ENCODE results near the gene RASSF5. TPM values are rescaled to one million over a fixed set of nuclear protein-coding genes. Genes with fewer than 3 reads are reported as not detected.

RASSF5 gene
- total RNA-seq, 1 experiment from 2014 or later = 1.3 TPM

GRCh38 chr1:206467915-206468314 lies 39.4 kb upstream of the RASSF5 start:
- no peak overlapping the region for H3K4me3 ChIP-seq (ENCODE audit: low read depth, low read length)
- H3K4me1 ChIP-seq = peaks cover 20% of the 10 kb centered on the region
- Mint-ChIP-seq H3K27ac (ENCODE audit: unreplicated experiment) (no peak overlapping the region), H3K4me3 (ENCODE audit: unreplicated experiment) (no peak overlapping the region), H3K27me3 (ENCODE audit: insufficient read depth, unreplicated experiment) (no peaks in the 10 kb centered on the region), H3K36me3 (ENCODE audit: insufficient read depth, unreplicated experiment) (peaks cover 4% of the 10 kb centered on the region), H3K4me1 (ENCODE audit: low read depth, unreplicated experiment) (peaks cover 23% of the 10 kb centered on the region), H3K9me3 (ENCODE audit: unreplicated experiment) (no peaks in the 10 kb centered on the region)
- BruUV-seq (replicated peaks) = no TSS peak
- no peaks in the 10 kb centered on the region for H3K9me3 ChIP-seq
- intact Hi-C loops (cut with micrococcal nuclease; ENCODE audit: unreplicated experiment) = no loop called here
- CTCF ChIA-PET = interaction anchor here (0.8 kb wide), 1 partner anchor 11 kb away, joined by 3 read pairs; no protein-coding TSS in a partner anchor
- no peak for DNase-seq
- no peaks in the 10 kb centered on the region for H3K27me3 ChIP-seq (replicated peaks; ENCODE audit: control insufficient read depth, insufficient read depth, low read length)
- TF ChIP-seq CTCF (IDR thresholded peaks at IDR 0.05; ENCODE audit: insufficient read depth in 1 of 2, low read depth in 1 of 2, low read length in 1 of 2, severe bottlenecking in 1 of 2, unreplicated experiment in 1 of 2) = no peak
- H3K36me3 ChIP-seq (ENCODE audit: control insufficient read depth, insufficient read depth, low read length) = no peaks in the 10 kb centered on the region
- POLR2A ChIA-PET = no interaction called here

GRCh38 chr1:206468571-206468970 lies 38.8 kb upstream of the RASSF5 start:
- Histone ChIP-seq H3K27me3 (replicated peaks; ENCODE audit: control insufficient read depth, insufficient read depth, low read length) (no peaks in the 10 kb centered on the region), H3K9me3 (no peaks in the 10 kb centered on the region), H3K4me1 (peaks cover 20% of the 10 kb centered on the region), H3K36me3 (ENCODE audit: control insufficient read depth, insufficient read depth, low read length) (no peaks in the 10 kb centered on the region), H3K4me3 (ENCODE audit: low read depth, low read length) (no peak overlapping the region)
- ChIA-PET POLR2A (no interaction called here), CTCF (no interaction called here)
- no peaks in the 10 kb centered on the region for H3K9me3 Mint-ChIP-seq (ENCODE audit: unreplicated experiment)
- DNase-seq = no peak
- BruUV-seq (replicated peaks) = no TSS peak
- no peak overlapping the region for H3K27ac Mint-ChIP-seq (ENCODE audit: unreplicated experiment)
- no peak overlapping the region for H3K4me3 Mint-ChIP-seq (ENCODE audit: unreplicated experiment)
- H3K4me1 Mint-ChIP-seq (ENCODE audit: low read depth, unreplicated experiment) = peaks cover 23% of the 10 kb centered on the region
- no peaks in the 10 kb centered on the region for H3K27me3 Mint-ChIP-seq (ENCODE audit: insufficient read depth, unreplicated experiment)
- TF ChIP-seq CTCF (IDR thresholded peaks at IDR 0.05; ENCODE audit: insufficient read depth in 1 of 2, low read depth in 1 of 2, low read length in 1 of 2, severe bottlenecking in 1 of 2, unreplicated experiment in 1 of 2) = no peak
- H3K36me3 Mint-ChIP-seq (ENCODE audit: insufficient read depth, unreplicated experiment) = peaks cover 9% of the 10 kb centered on the region
- intact Hi-C loops (cut with micrococcal nuclease; ENCODE audit: unreplicated experiment) = no loop called here

GRCh38 chr1:206469411-206469932 lies 37.9 kb upstream of the RASSF5 start:
- ChIA-PET POLR2A (no interaction called here), CTCF (interaction anchor here (0.5 to 3.0 kb wide), 6 partner anchors 10 to 789 kb away, joined by 3 to 28 read pairs (median 4); partner anchors contain the start of gene SLC45A3)
- no TSS peak for BruUV-seq (replicated peaks)
- no peak overlapping the region for H3K4me3 ChIP-seq (ENCODE audit: low read depth, low read length)
- Mint-ChIP-seq H3K27me3 (ENCODE audit: insufficient read depth, unreplicated experiment) (no peaks in the 10 kb centered on the region), H3K4me3 (ENCODE audit: unreplicated experiment) (peak overlapping the region; percentile 79), H3K9me3 (ENCODE audit: unreplicated experiment) (no peaks in the 10 kb centered on the region), H3K36me3 (ENCODE audit: insufficient read depth, unreplicated experiment) (peaks cover 10% of the 10 kb centered on the region), H3K27ac (ENCODE audit: unreplicated experiment) (peak overlapping the region; percentile 84), H3K4me1 (ENCODE audit: low read depth, unreplicated experiment) (peaks cover 23% of the 10 kb centered on the region)
- intact Hi-C loops (cut with micrococcal nuclease; ENCODE audit: unreplicated experiment) = no loop called here
- peaks cover 20% of the 10 kb centered on the region for H3K4me1 ChIP-seq
- H3K36me3 ChIP-seq (ENCODE audit: control insufficient read depth, insufficient read depth, low read length) = no peaks in the 10 kb centered on the region
- peak; percentile 62 to 80 for DNase-seq
- no peak for TF ChIP-seq CTCF (IDR thresholded peaks at IDR 0.05; ENCODE audit: insufficient read depth in 1 of 2, low read depth in 1 of 2, low read length in 1 of 2, severe bottlenecking in 1 of 2, unreplicated experiment in 1 of 2)
- H3K27me3 ChIP-seq (replicated peaks; ENCODE audit: control insufficient read depth, insufficient read depth, low read length) = no peaks in the 10 kb centered on the region
- no peaks in the 10 kb centered on the region for H3K9me3 ChIP-seq
